Kidney (tissue), 14 donors: Measurements from ENCODE around the gene PPTC7. TPM values are rescaled to one million over a fixed set of nuclear protein-coding genes. Genes with fewer than 3 reads are reported as not detected.

Experiments
- DNase-seq, 5 donors: peaks; one replicate each; pipeline ENCODE4 v3.0.0-alpha.2; 2013 to 2020
- FAIRE-seq: peaks from 2 replicates; lab custom pipeline; 2012; peaks lifted over from hg19 to GRCh38; lab: Jason Lieb, UNC
- H3K27ac ChIP-seq, 2 donors: one replicate each; pipeline ENCODE4 v1.7.0; 2013; ENCODE audit warnings: low read depth in 2 of 2, low read length in 2 of 2, inconsistent platforms in 1 of 2
- H3K27me3 ChIP-seq: one replicate; pipeline ENCODE4 v1.7.1; 2013; ENCODE audit warnings: low read length, inconsistent platforms; ENCODE audit not compliant: control insufficient read depth, insufficient read depth
- H3K36me3 ChIP-seq, 3 donors: one replicate each; pipeline versions ENCODE4 v1.7.0 to v1.7.1; 2013; ENCODE audit warnings: low read length in 3 of 3, control low read depth in 1 of 3, inconsistent platforms in 1 of 3; ENCODE audit not compliant: insufficient read depth in 3 of 3, control insufficient read depth in 2 of 3
- H3K4me1 ChIP-seq, 3 donors: one replicate each; pipeline versions ENCODE4 v1.7.0 to v1.7.1; 2013; ENCODE audit warnings: low read length in 3 of 3, inconsistent platforms in 1 of 3, low read depth in 1 of 3; ENCODE audit not compliant: control insufficient read depth in 2 of 3, insufficient read depth in 2 of 3
- H3K4me3 ChIP-seq, 3 donors: one replicate each; pipeline versions ENCODE4 v1.7.0 to v1.8.1; 2013; ENCODE audit warnings: low read length in 3 of 3, control low read depth in 1 of 3, inconsistent platforms in 1 of 3
- H3K9ac ChIP-seq, 3 donors: one replicate each; pipeline versions ENCODE4 v1.7.0 to v1.7.1; 2013; ENCODE audit warnings: low read length in 3 of 3, control low read depth in 1 of 3, inconsistent platforms in 1 of 3
- H3K9me3 ChIP-seq, 3 donors: one replicate each; pipeline versions ENCODE4 v1.7.0 to v1.7.1; 2013; ENCODE audit warnings: low read length in 3 of 3, control low read depth in 1 of 3, inconsistent platforms in 1 of 3; ENCODE audit not compliant: control insufficient read depth in 2 of 3, insufficient read depth in 1 of 3
- intact Hi-C: fragments of 100-400 bp; cut with DNase I; formaldehyde crosslinking; loops from one replicate; pipeline ENCODE4 v1.11.1; 2022
- polyA plus RNA-seq: library from polyadenylated mRNA; stranded (reverse); fragments of 350-450 nt; fragmentation: Illumina TruSeq; extraction: RNeasy Lipid Tissue Mini Kit (QIAGEN cat#74804); gene quantifications from one replicate; pipeline ENCODE4 v1.2.3, GENCODE V29; 2014; ENCODE audit warnings: low read depth, low replicate concordance; ENCODE audit not compliant: insufficient read depth
- total RNA-seq: library from RNA; stranded (reverse); fragmentation: NEBNext Ultra II Directional; extraction: Animal tissue kit (Norgen Biotek cat#: 25700); gene quantifications from one replicate; pipeline ENCODE4 v1.2.1, GENCODE V29; 2021
- TF ChIP-seq, protein P1 (sequence below): IDR thresholded peaks from 3 replicates; pipeline ENCODE4 v1.5.1; 2012; ENCODE audit warnings: mild to moderate bottlenecking, moderate library complexity, borderline replicate concordance; ENCODE audit not compliant: insufficient read depth; ENCODE audit errors: extremely low read depth
- donor health status: control.
- donor health status: control.
- donor health status: control.
- donor health status: control.
- donor health status: control.
- donor health status: DM: yes; HTN: yes; CAD: no.
- donor health status: Normal renal cell carcinoma (clear cell type).

PPTC7 gene
- total and polyA plus RNA-seq, 2 donors from 2014 or later: 10.0 to 27.9 TPM

DNA sequence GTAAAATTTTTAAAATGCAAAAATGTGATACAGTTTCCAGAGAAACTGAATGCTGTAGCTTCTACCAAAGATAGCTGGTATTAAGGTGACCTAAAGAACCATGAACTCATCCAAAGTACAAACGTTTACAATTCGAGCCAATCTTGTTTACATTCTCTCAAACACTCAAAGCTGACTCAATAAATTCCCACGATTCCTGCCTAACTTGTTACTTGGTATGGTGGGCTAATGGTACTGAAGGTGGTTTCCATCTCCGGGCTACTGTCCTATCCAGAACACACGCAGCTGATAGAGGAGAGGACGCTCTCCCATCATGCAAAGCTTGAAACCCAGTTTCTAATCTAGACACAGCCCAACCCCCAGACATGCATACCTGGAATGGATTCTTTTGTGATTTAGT lies 49.5 kb downstream of the PPTC7 start:
- H3K27me3 ChIP-seq: no peaks in the 10 kb centered on the region
- H3K4me3 ChIP-seq: no peak overlapping the region
- H3K36me3 ChIP-seq: peaks cover 0 to 26% (median 13%) of the 10 kb centered on the region in 3 donors
- H3K4me1 ChIP-seq: peaks cover 0 to 21% (median 12%) of the 10 kb centered on the region in 3 donors
- no peak for DNase-seq
- no peaks in the 10 kb centered on the region for H3K9me3 ChIP-seq
- no peak overlapping the region for H3K27ac ChIP-seq
- TF ChIP-seq, protein P1, sequence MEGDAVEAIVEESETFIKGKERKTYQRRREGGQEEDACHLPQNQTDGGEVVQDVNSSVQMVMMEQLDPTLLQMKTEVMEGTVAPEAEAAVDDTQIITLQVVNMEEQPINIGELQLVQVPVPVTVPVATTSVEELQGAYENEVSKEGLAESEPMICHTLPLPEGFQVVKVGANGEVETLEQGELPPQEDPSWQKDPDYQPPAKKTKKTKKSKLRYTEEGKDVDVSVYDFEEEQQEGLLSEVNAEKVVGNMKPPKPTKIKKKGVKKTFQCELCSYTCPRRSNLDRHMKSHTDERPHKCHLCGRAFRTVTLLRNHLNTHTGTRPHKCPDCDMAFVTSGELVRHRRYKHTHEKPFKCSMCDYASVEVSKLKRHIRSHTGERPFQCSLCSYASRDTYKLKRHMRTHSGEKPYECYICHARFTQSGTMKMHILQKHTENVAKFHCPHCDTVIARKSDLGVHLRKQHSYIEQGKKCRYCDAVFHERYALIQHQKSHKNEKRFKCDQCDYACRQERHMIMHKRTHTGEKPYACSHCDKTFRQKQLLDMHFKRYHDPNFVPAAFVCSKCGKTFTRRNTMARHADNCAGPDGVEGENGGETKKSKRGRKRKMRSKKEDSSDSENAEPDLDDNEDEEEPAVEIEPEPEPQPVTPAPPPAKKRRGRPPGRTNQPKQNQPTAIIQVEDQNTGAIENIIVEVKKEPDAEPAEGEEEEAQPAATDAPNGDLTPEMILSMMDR: no peak
- no peak for FAIRE-seq
- intact Hi-C loops: no loop called here
- H3K9ac ChIP-seq: no peak overlapping the region

DNA sequence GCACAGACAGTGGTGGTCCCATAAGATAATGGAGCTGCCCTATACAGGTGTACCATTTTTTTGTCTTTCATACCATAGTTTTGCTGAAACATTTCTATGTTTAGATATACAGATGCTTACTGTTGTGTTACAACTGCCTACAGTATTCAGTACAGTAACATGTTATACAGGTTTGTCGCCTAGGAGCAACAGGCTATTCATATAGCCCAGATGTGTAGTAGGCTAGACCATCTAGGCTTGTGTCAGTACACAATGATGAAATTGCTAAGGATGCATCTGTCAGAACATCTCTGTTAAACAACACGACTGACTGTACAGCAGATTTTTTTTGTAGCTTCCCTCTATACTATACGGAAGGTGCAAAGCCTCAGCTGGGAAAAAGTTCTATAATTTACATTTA lies 50.5 kb downstream of the PPTC7 start:
- H3K9ac ChIP-seq: no peak overlapping the region
- no peak overlapping the region for H3K4me3 ChIP-seq
- DNase-seq (no peak), FAIRE-seq (no peak)
- H3K9me3 ChIP-seq: no peaks in the 10 kb centered on the region
- TF ChIP-seq, protein P1: no peak
- no peaks in the 10 kb centered on the region for H3K27me3 ChIP-seq
- peaks cover 0 to 19% (median 13%) of the 10 kb centered on the region in 3 donors for H3K36me3 ChIP-seq
- peaks cover 0 to 16% (median 7%) of the 10 kb centered on the region in 3 donors for H3K4me1 ChIP-seq
- peak overlapping the region in 1 of 2 donors; percentile 66 for H3K27ac ChIP-seq
- intact Hi-C loops: no loop called here

DNA sequence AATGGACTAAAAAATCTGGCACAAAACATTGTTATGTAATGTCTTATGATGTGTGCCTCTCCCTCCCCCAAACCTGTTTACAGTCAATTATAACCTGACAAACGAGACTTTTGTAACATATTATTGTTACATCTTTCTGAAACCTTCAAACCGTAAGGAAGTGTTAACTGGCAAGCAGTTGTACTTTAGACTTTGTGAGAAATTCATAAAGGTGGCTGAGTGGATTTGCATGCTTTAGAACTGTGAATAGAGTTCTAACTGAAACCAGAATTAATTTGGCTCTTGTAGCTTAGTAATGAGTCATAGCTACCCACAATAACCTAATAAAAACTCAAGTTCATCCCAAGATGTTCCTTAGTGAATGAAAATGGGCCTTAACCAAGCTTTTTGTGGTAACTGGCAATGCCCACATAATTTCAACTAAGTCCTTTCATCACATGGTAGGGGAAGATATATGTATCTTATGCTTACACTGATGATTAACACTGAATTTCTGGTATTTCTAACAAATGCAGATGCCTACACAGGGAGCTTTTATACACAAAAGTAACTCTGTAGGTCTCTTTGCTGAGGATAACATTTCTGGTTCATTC lies 51.3 kb downstream of the PPTC7 start:
- TF ChIP-seq, protein P1: no peak
- H3K27ac ChIP-seq: peak overlapping the region; percentile 32 to 66
- no peak for FAIRE-seq

More for the DNA sequence above, 51.3 kb downstream of the PPTC7 start:
- H3K9me3 ChIP-seq: no peaks in the 10 kb centered on the region
- no peak overlapping the region for H3K4me3 ChIP-seq
- H3K27me3 ChIP-seq: no peaks in the 10 kb centered on the region
- H3K4me1 ChIP-seq: peaks cover 0 to 9% (median 5%) of the 10 kb centered on the region in 3 donors
- DNase-seq: no peak
- H3K9ac ChIP-seq: peak overlapping the region in 2 of 3 donors; percentile 7 to 27
- peaks cover 0 to 19% (median 12%) of the 10 kb centered on the region in 3 donors for H3K36me3 ChIP-seq
- intact Hi-C loops: no loop called here
